ENCODE results near the gene BOD1L1. TPM values are rescaled to one million over a fixed set of nuclear protein-coding genes. Genes with fewer than 3 reads are reported as not detected.

BOD1L1 gene
- total RNA-seq, 1 experiment from 2014 or later = 18.1 TPM

- TF ChIP-seq TCF7L2 (IDR thresholded peaks at IDR 0.05; ENCODE audit: low read depth, low read length) (no peak), CTCF (IDR thresholded peaks at IDR 0.05) (no peak), POLR2AphosphoS5 (IDR thresholded peaks at IDR 0.05; ENCODE audit: low read depth, low read length) (no peak), SIN3A (IDR thresholded peaks at IDR 0.05; ENCODE audit: borderline replicate concordance, insufficient read depth, low read depth, low read length) (no peak), REST (IDR thresholded peaks at IDR 0.05; ENCODE audit: insufficient read depth in 1 of 2, low read depth in 2 of 2, low read length in 1 of 2) (no peak)
- no peaks in the 10 kb centered on the region for H3K4me1 ChIP-seq (ENCODE audit: control insufficient read depth, insufficient read depth, low read length)
- DNase-seq (ENCODE audit: low read depth, low spot score) (no peak), ATAC-seq (no peak)
- no TSS peak for BruUV-seq (replicated peaks)
- intact Hi-C loops (cut with micrococcal nuclease; ENCODE audit: unreplicated experiment) = no loop called here
- no peak overlapping the region for H3K27ac ChIP-seq (ENCODE audit: low read length)
- no peaks in the 10 kb centered on the region for H3K27me3 ChIP-seq (ENCODE audit: control insufficient read depth, insufficient read depth, low read length)
- no peaks in the 10 kb centered on the region for H3K9me3 ChIP-seq (ENCODE audit: control insufficient read depth, insufficient read depth, low read depth, low read length)
- in situ Hi-C loops (cut with HindIII; ENCODE audit: low pct_unique_long_range_greater_than_20kb, low sequenced_read_pairs) = no loop called here
- no peak overlapping the region for H3K4me3 ChIP-seq (ENCODE audit: low read depth in 2 of 2, low read length in 2 of 2)
- ChIA-PET POLR2A (no interaction called here), CTCF (no interaction called here)
- H3K36me3 ChIP-seq (ENCODE audit: control insufficient read depth, insufficient read depth, low read length) = no peaks in the 10 kb centered on the region
Observed at GRCh38 chr4:13559413-13559812, 68.1 kb downstream of the BOD1L1 start.

- no TSS peak for BruUV-seq (replicated peaks)
Observed at GRCh38 chr4:13558881-13559280, 68.6 kb downstream of the BOD1L1 start.

More at GRCh38 chr4:13558881-13559280, 68.6 kb downstream of the BOD1L1 start:
- in situ Hi-C loops (cut with HindIII; ENCODE audit: low pct_unique_long_range_greater_than_20kb, low sequenced_read_pairs) (no loop called here), intact Hi-C loops (cut with micrococcal nuclease; ENCODE audit: unreplicated experiment) (no loop called here)
- CTCF ChIA-PET = no interaction called here
- POLR2A ChIA-PET = no interaction called here
- Histone ChIP-seq H3K4me3 (ENCODE audit: low read depth in 2 of 2, low read length in 2 of 2) (no peak overlapping the region), H3K9me3 (ENCODE audit: control insufficient read depth, insufficient read depth, low read depth, low read length) (no peaks in the 10 kb centered on the region), H3K27ac (ENCODE audit: low read length) (no peak overlapping the region), H3K4me1 (ENCODE audit: control insufficient read depth, insufficient read depth, low read length) (no peaks in the 10 kb centered on the region), H3K27me3 (ENCODE audit: control insufficient read depth, insufficient read depth, low read length) (no peaks in the 10 kb centered on the region), H3K36me3 (ENCODE audit: control insufficient read depth, insufficient read depth, low read length) (no peaks in the 10 kb centered on the region)
- ATAC-seq (no peak), DNase-seq (ENCODE audit: low read depth, low spot score) (no peak)
- TF ChIP-seq POLR2AphosphoS5 (IDR thresholded peaks at IDR 0.05; ENCODE audit: low read depth, low read length) (no peak), TCF7L2 (IDR thresholded peaks at IDR 0.05; ENCODE audit: low read depth, low read length) (no peak), REST (IDR thresholded peaks at IDR 0.05; ENCODE audit: insufficient read depth in 1 of 2, low read depth in 2 of 2, low read length in 1 of 2) (no peak), CTCF (IDR thresholded peaks at IDR 0.05) (no peak), SIN3A (IDR thresholded peaks at IDR 0.05; ENCODE audit: borderline replicate concordance, insufficient read depth, low read depth, low read length) (no peak)
